ENCODE results near the gene CBFA2T3.
"Not testable (repeated sequence)": the region's sequence is repeated elsewhere in the genome, so short reads cannot be mapped to it uniquely, and the experiment has no call there.

CBFA2T3 gene

GRCh38 chr16:88904676-88905365 is 72.2 kb downstream of the CBFA2T3 start:
- DNase-seq, result no peak

DNA sequence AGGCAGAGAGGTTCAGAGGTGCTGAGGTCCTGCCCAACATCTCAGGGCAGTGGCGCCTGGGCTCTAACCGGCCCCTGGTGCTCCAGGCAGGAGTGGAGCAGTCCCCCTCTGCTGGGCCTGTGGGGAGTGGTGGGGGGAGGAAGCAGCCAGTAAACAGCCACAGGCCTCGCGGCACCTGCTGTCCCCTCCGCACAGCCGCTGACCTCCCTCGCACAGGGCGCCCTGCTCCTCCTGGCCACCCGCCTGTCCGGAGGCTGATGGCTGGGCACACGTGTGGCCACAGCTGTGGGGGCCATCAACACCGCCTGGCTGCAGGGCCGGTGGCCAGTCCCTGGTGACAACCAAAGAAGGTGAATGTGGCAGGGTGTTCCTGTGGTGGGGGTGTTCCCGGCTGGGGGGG is 73.7 kb downstream of the CBFA2T3 start:
- no peak for DNase-seq

GRCh38 chr16:88902744-88903143 is 74.3 kb downstream of the CBFA2T3 start:
- no peak for DNase-seq

- no peak for DNase-seq
Measured at GRCh38 chr16:88901718-88902337, 75.2 kb downstream of the CBFA2T3 start.

DNA sequence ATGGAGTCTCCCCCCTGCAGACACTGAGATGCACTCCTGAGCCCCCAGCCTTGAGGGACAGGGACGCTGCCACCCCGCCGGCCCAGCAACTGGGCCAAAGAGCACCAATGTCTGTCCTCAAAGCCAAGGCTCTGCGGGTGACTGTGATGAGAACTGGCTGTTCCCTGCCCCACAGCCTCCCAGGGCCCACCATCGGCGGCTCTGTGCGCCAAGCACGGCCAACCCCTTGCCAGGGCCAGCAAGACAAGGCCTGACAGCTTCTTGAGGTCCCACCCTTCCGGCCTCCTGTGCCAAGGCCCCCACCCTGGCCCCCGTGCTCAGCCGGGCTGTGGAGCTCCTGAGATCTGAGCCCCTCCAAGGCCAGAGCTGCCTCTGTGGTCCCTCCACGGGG is 76.3 kb downstream of the CBFA2T3 start:
- no peak for DNase-seq

- DNase-seq, result no peak
Measured at GRCh38 chr16:88899901-88900661, 76.9 kb downstream of the CBFA2T3 start.

- no peak for DNase-seq
Measured at GRCh38 chr16:88897696-88898425, 79.1 kb downstream of the CBFA2T3 start.

DNA sequence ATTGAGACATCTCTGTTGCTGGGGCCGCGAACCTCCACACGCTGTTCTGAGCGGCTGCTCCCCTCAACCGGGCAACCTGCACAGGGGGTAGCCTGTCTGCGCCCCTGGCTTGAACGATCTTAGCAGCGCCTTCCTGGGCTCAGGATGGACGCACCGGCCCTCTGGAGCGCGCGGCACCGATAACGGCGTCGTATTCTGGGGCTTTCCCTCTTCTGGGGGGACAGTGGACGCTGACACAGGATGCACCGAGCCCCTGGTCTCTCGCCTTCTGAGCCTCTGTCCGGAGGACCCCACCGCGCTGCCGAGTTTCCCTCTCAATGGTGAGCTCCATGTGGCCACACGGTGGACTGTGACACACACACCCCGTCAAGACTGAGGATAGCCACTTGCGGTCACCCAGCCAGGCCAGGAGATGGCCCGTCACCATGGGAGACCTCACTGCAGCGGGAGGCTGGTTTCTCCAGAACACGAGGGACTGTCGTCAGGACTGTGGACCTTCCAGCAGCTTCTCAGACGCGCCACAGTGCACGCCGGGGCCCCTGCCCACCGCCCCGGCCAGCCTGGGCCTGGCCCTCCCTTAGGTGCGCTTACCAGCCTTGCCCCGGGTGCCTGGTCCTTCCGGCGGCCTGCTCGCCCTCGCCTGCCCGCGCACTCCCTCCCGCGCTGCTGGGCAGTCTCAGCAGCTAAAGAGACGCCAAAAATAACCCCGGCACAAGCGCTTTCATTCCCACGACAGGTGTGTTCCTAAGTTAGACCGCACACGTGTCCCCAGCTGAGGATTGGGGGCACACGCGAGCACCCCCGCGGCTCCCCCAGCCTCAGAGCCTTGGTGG is 80.6 kb downstream of the CBFA2T3 start:
- DNase-seq, result no peak

DNA sequence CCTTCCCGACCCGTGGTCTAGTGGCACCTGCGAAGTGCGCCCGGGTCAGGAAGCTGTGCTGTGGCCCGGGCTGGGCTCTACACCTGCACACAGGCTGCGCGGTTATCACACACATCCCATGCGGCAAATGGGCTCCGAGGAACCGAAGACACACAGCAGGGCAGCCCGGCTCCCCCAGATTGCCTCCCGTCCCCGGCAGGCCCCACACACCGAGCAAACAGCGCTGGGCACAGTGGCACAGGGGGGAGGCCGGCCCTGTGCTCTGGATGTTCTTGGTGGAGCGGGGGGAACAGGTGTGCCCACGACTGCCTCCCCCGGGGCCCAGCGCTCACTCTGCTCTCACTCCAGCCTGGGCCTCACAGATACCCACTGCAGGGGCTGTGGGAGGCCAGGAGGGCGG is 81.7 kb downstream of the CBFA2T3 start:
- DNase-seq, result no peak

- DNase-seq, result no peak
Measured at GRCh38 chr16:88894681-88895300, 82.2 kb downstream of the CBFA2T3 start.

DNA sequence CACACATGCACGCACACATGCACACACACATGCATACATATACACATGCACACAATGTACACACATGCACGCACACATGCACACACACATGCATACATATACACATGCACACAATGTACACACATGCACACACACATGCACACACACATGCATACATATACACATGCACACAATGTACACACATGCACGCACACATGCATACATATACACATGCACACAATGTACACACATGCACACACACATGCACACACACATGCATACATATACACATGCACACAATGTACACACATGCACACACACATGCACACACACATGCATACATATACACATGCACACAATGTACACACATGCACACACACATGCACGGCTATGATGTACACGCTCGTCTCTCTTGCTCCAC is 82.7 kb downstream of the CBFA2T3 start:
- not testable (repeated sequence) for DNase-seq

- no peak for DNase-seq
Measured at GRCh38 chr16:88893127-88893968, 83.7 kb downstream of the CBFA2T3 start.

DNA sequence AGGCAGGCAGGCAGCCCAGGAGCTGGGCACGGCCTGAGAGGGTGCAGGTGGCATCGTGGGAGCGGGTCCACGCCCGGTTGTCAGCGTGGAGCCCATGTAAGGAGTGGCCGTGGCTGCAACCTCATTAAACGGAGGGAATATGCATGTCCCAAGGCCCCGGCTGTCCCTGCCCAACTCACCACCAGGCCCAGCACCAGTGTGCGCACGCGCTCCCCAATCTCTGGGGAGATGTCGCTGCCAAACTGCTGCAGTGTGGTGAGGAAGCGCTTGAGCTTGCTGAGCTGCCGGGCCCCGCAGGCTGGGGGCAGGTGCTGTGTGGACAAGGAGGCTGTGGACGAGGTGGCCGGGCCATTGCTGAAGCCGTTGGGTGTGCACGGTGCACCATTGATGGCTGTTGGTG is 84.9 kb downstream of the CBFA2T3 start:
- no peak for DNase-seq

GRCh38 chr16:88891083-88891482 is 85.9 kb downstream of the CBFA2T3 start:
- no peak for DNase-seq

DNA sequence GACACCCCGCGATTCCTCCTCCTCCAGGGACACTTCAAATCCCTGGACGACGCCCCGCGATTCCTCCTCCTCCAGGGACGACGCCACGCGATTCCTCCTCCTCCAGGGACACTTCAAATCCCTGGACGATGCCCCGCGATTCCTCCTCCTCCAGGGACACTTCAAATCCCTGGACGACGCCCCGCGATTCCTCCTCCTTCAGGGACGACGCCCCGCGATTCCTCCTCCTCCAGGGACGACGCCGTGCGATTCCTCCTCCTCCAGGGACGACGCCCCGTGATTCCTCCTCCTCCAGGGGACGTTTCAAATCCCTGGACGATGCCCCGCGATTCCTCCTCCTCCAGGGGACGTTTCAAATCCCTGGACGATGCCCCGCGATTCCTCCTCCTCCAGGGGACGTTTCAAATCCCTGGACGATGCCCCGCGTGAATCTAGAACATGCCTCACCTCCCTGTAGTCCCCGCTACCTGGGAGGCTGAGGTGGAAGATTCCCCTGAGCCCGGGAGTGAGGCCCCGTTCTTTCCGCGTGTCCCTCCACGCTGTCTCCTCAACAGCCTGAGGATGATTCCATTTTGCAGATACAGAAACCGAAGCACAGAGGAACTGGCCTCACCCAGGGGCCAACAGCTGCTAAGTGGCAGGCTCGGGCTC is 87.2 kb downstream of the CBFA2T3 start:
- not testable (repeated sequence) for DNase-seq

DNA sequence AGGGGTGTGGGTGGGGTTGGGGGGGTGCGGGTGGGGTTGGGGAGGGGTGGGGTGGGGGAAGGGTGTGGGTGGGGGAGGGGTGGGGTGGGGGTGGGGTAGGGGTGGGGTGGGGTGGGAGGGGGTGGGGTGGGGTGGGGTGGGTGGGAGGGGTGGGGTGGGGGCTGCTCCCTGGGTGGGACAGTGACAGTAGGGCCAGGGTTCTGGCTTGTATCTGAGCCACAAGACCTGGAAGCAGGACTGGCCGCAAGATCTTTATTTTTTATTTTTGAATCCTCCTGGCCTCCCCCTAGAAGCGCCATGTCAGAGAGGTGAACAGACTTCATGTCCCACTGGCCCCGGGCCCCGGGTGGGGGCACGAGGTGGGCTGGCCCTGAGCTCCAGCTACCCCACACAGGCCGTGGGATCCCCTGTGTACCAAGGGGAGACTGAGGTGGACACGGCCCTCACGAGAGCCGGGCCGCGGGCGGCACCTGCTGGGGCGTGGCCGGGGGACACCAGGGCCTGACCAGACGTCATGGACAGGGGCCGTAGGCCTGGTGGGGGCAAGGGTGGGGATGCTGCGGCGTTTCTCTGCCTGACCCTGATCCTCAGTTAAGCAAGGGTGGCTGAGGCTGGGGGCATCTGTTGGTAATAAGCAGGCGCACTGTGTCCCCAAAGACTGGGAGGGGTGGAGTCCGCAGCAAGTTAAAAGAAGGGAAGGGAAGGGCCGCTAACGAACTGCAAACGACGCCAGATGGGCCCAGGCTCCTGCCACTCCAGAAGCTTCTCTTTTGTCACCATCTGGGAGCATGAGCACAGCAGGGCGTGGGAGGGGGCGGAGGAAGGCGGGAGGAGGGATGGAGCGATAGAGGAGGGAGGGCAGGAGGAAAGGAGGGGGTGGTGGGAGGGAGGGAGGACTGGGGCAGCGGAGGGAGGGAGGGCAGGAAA is 88.3 kb downstream of the CBFA2T3 start:
- DNase-seq, result no peak

DNA sequence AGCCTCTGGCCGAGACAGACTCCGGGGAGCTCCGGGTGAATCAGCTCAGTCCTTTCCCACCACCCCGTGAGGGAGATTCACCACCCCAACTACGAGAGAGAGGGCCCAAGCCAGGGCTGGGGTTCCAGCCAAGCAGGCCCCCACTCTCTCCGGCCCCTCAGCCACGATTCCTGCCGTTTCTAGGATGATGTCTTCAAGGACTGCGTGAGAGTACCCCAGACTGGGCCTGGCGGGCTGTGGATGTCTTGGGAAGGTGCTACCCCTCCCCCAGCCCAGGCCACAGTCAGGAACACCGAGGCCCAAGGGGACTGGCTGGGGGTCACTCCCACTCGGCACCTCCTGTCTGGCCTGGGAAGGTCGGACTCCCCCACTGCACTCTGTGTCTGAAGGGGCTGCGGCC is 89.0 kb downstream of the CBFA2T3 start:
- DNase-seq, result no peak

DNA sequence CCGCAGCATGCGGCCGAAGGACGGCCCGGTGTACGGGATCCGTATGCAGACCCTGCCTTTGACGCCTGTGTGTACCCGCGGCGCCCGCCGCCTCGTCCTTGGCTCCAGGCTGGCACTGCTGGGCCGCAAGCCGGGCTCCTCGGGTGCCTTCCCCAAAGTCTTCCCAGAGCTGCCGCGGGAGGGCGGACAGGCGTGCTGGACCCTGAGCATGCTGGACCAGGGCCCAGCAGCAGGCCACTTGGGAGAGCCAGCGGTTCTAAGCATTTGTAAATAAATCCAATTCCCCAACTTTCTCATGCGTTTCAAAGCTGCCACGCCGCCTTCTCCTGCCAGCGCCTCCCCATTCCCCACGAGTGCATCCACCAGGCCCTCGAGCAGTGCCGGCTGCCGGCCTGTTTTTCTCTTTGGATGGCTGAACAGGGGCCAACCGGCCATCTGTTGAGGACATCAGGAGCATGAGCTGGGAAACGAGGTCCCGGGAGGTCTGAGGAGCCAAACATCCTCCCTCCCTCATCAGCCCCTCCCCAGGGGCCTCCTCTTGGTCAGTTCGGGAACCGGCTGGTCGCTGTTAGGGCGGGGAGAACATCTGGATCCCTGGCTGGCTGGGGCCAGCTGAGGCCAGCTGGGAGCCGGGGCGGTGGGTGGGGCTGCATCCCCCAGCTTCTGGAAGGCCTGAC is 90.0 kb downstream of the CBFA2T3 start:
- DNase-seq, result no peak

DNA sequence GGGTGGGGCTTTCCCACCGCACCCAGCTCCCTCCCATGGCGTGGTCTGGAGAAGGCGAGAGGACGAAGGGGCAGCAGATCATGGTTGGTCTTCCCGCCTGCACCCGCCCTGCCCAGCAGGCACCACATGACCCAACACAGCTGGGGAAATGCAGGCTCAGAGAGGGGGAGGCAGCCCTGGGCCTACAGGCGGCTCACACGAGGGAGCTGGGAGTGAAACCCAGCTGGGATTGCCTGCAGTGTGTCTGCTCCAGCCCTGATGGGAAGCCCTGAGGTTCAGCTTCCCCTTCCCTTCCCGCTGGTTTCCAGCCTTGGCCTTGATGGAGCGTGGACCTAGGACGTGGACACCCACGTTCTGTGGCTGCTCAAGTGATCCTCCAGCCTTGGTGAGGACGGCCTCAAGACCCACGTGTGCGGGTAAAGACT is 90.6 kb downstream of the CBFA2T3 start:
- no peak for DNase-seq
